ENCODE measurements around the gene ZBTB3.
"Not testable (repeated sequence)": the region's sequence is repeated elsewhere in the genome, so short reads cannot be mapped to it uniquely, and the experiment has no call there.

The ZBTB3 gene

GRCh38 chr11:62753736-62754603 lies at the start of gene ZBTB3:
Gene ZBTB3, minus strand, starts transcription at chr11:62754160. Its CDS starts 496 bp downstream, at chr11:62753664.
- peak; percentile 93 for DNase-seq (ENCODE audit: low read depth)

DNA sequence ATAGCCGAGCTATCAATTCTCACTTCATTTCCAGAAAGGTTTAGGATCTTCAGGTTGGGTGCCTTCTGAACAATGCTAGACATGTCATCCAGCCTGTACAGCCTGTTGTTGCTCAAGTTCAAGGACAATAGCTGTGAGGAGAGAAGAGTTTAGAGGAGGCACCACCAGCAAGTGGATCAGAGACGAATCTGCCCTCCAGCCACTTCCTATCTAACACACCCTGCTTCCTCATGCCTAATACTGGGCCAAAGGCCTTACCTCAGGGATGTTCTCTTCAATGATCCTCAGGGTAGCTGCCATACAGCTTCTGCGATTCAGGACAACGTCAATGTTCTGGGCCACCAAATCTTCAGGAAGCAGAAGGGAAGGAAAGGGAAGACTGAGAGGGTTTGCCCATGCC lies 47.1 kb upstream of the ZBTB3 start:
- DNase-seq (ENCODE audit: low read depth) = no peak

DNA sequence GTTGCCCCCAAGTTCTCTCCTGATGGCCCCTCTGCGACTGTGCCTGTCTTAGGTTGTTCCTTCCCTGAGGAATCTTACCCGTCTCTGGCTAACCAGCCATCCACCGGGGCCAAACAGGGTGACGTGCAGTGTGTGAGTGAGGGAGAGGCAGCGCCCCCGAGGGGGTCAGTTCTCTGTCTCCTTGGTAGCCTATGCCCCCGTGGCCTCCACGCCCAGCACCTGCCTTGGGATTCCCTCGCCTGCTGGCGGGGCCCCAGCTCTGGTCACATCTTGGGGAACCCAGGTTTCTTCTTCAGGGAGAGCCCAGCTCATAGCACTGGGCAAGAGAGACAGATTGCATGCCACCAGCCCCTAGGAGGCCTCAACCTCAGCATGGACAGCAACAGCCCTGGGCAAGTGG lies 45.5 kb upstream of the ZBTB3 start:
- no peak for DNase-seq (ENCODE audit: low read depth)

GRCh38 chr11:62796281-62796680 lies 42.3 kb upstream of the ZBTB3 start:
- DNase-seq (ENCODE audit: low read depth) = no peak

DNA sequence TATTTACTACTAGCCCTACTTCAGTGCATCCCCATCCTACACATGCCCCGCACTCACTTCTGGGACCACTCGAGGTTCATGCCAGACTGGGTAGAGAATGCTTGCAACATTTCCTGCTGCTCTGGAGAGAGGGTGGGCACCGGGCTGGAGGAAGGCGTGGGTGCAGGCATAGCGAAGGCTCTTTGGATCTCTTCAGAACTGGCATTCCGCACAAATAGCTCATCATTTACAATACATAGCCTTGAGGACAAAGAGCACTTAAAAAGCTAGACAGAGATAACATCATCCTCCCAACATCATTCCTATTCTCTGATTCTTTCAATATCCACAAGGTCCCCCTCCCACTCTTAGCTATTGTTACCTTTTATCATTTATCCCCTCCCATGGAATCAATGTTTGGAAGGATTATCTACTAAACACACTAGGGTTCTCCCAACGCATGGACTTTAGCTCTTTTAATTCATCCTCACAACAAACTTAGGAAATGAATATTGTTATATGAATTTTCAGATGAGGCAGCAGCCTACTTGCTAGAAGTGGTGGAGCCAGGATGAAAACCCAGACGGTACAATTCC lies 40.3 kb upstream of the ZBTB3 start:
- DNase-seq (ENCODE audit: low read depth) = no peak

- DNase-seq (ENCODE audit: low read depth) = no peak
Measured at GRCh38 chr11:62792202-62792575, 38.2 kb upstream of the ZBTB3 start.

DNA sequence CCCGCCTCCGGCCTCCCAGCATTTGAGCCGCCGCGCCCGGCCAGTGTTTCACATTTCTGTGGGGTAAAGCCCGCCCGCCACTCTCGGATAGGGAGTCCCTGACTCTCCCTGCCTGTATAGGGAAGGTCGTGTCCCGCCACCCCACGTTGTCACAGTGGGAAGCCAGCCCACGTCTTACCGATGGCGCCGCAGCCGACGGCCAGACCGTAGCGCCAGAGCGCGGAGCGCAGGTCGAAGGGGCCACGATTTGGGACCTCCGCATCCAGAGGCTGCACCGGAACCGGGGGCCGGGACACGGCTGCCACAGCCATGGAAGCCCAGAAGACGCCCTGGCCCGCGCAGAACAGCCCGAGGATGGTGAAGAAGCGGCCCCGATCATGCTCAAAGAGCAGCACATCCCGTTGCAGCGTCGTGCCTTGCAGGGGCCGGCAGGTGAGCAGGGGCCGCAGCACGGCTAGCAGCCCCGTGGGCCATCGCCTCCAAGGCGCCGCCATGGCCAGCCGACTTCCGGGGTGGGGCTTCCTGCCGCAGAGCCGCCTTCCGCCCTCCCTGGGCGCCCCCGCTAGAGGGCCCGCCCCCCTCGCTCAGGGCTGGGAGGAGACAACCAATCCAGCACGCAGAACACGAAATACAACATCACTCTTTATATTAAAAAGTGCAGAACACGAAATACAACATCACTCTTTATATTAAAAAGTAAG lies 37.7 kb upstream of the ZBTB3 start, which contains the start of gene TMEM223:
TMEM223 (minus strand) TSS at position 506 of the 701 bp plus-strand sequence; CDS start at position 494, 12 bp downstream.
- peak; percentile 78 for DNase-seq (ENCODE audit: low read depth)

GRCh38 chr11:62789576-62789975 lies 35.6 kb upstream of the ZBTB3 start:
- DNase-seq (ENCODE audit: low read depth) = no peak

- DNase-seq (ENCODE audit: low read depth) = no peak
Measured at GRCh38 chr11:62788991-62789390, 35.0 kb upstream of the ZBTB3 start.

DNA sequence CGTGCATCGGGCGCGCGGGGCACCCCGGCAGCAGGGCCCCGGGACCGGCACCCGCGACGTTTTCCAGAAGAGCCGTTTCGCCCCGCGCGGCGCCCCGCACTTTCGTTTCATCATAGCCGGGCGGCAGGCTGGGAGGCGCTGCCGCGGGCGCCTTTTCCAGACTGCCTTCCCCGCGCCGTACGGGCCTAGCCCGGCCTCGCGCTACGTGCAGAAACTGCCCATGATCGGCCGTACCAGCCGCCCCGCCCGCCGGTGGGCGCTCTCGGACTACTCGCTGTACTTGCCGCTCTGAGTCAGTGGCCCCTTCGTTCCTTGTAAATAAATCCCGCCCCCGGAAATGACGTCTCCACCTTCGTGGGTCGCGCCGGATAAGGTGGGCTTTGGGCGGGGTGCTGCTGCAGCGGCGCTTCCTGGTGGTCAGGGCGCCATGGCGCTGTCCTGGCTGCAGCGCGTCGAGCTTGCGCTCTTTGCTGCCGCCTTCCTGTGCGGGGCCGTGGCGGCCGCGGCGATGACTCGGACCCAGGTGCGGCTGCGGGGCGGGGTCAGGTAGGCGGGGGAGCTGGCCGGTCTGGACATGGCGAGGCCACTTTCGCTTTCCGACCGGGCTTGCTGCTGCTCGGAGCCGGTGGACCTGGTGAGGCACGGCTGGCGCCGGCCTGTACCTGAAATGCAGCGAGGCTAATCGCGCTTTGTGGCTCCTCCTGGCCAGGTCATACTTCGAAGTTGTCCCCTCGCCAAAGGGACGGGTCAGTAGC lies 33.2 kb upstream of the ZBTB3 start, which contains the start of gene TMEM179B:
TMEM179B (plus strand) TSS at position 398 of the 755 bp plus-strand sequence; CDS start at position 428, 30 bp downstream.
- DNase-seq (ENCODE audit: low read depth) = peak; percentile 99

- peak; percentile 73 for DNase-seq (ENCODE audit: low read depth)
Measured at GRCh38 chr11:62786318-62787004, 32.5 kb upstream of the ZBTB3 start.

GRCh38 chr11:62782753-62783152 lies 28.8 kb upstream of the ZBTB3 start:
- no peak for DNase-seq (ENCODE audit: low read depth)

GRCh38 chr11:62778441-62778840 lies 24.5 kb upstream of the ZBTB3 start:
- DNase-seq (ENCODE audit: low read depth) = no peak

GRCh38 chr11:62777389-62777788 lies 23.4 kb upstream of the ZBTB3 start:
- DNase-seq (ENCODE audit: low read depth) = no peak

- DNase-seq (ENCODE audit: low read depth) = no peak
Measured at GRCh38 chr11:62775646-62776045, 21.7 kb upstream of the ZBTB3 start.

DNA sequence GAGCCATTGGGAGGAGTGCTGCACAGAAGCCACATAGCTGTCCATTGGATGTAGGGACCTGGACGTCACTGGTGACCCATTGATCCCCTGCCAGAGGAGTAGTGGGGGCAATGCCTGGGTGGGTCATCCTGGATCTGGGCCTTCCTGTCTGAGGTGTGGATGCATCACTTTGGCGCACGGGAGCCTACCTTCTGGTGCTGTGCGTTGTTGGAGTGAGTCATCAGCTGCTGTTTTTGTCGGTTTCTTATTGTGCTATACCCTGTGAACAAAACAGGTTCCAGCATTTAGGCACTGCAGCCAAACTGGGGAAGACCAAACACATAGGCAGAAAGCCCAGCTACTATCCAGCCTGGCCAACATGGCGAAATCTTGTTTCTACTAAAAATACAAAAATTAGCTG lies 20.4 kb upstream of the ZBTB3 start:
- DNase-seq (ENCODE audit: low read depth) = no peak

- DNase-seq (ENCODE audit: low read depth) = peak; percentile 79
Measured at GRCh38 chr11:62771144-62772021, 17.4 kb upstream of the ZBTB3 start, which contains the start of gene TAF6L. Gene TAF6L, plus strand, starts transcription at chr11:62771396. Its CDS starts 4,388 bp downstream, at chr11:62775784.

GRCh38 chr11:62770778-62771143 lies 16.8 kb upstream of the ZBTB3 start:
- DNase-seq (ENCODE audit: low read depth) = no peak

DNA sequence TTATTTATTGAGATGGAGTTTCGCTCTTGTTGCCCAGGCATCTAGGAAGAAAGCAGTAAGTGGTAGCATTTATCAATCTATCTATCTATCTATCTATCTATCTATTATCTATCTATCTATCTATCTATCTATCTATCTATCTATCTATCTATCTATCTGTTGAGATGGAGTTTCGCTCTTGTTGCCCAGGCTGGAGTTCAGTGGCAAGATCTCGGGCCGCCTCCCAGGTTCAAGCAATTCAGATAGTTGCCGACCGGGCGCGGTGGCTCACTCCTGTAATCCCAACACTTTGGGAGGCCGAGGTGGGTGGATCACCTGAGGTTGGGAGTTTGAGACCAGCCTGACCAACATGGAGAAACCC lies 6.9 kb upstream of the ZBTB3 start:
- not testable (repeated sequence) for DNase-seq (ENCODE audit: low read depth)

All from stimulated activated CD8-positive, alpha-beta memory T cell treated with anti-CD3 and anti-CD28 coated beads, Interleukin-12 subunit alpha, Interleukin-12 subunit beta, amount 100 ng/mL, for 1 hour (primary cell).